ENCODE results near the gene SCN8A.

The SCN8A gene

DNA sequence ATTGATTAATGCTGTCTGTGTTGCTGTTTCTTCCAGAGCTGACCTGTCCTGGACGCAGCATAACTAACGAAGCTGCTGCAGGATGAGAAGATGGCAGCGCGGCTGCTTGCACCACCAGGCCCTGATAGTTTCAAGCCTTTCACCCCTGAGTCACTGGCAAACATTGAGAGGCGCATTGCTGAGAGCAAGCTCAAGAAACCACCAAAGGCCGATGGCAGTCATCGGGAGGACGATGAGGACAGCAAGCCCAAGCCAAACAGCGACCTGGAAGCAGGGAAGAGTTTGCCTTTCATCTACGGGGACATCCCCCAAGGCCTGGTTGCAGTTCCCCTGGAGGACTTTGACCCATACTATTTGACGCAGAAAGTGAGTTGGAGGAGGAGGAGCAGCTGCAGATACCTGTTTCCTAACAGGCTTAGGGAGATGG, 71.7 kb downstream of the SCN8A start:
- Histone ChIP-seq H3K27ac (no peak overlapping the region), H3K79me2 (ENCODE audit: insufficient read depth, low read depth) (no peaks in the 10 kb centered on the region), H3K4me3 (IDR thresholded peaks at IDR 0.05; ENCODE audit: insufficient read depth, low read depth, low read length) (no peak overlapping the region), H3K4me1 (ENCODE audit: low read depth, poor library complexity, severe bottlenecking) (no peaks in the 10 kb centered on the region), H2AFZ (ENCODE audit: low read depth) (no peak overlapping the region), H3K27me3 (ENCODE audit: insufficient read depth, low read depth) (no peaks in the 10 kb centered on the region), H3K4me2 (no peak overlapping the region), H3K9ac (no peak overlapping the region), H4K20me1 (ENCODE audit: insufficient read depth) (no peaks in the 10 kb centered on the region), H3K36me3 (ENCODE audit: insufficient read depth) (no peaks in the 10 kb centered on the region)
- TF ChIP-seq, protein P1, sequence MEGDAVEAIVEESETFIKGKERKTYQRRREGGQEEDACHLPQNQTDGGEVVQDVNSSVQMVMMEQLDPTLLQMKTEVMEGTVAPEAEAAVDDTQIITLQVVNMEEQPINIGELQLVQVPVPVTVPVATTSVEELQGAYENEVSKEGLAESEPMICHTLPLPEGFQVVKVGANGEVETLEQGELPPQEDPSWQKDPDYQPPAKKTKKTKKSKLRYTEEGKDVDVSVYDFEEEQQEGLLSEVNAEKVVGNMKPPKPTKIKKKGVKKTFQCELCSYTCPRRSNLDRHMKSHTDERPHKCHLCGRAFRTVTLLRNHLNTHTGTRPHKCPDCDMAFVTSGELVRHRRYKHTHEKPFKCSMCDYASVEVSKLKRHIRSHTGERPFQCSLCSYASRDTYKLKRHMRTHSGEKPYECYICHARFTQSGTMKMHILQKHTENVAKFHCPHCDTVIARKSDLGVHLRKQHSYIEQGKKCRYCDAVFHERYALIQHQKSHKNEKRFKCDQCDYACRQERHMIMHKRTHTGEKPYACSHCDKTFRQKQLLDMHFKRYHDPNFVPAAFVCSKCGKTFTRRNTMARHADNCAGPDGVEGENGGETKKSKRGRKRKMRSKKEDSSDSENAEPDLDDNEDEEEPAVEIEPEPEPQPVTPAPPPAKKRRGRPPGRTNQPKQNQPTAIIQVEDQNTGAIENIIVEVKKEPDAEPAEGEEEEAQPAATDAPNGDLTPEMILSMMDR (conservative IDR thresholded peaks at IDR 0.05; ENCODE audit: low read depth, low read length): no peak

GRCh38 chr12:51663390-51663789, 72.4 kb downstream of the SCN8A start:
- no peaks in the 10 kb centered on the region for H3K79me2 ChIP-seq (ENCODE audit: insufficient read depth, low read depth)
- no peaks in the 10 kb centered on the region for H4K20me1 ChIP-seq (ENCODE audit: insufficient read depth)
- no peak overlapping the region for H3K9ac ChIP-seq
- no peak overlapping the region for H3K27ac ChIP-seq
- no peaks in the 10 kb centered on the region for H3K36me3 ChIP-seq (ENCODE audit: insufficient read depth)
- H3K4me2 ChIP-seq: no peak overlapping the region
- H3K27me3 ChIP-seq (ENCODE audit: insufficient read depth, low read depth): no peaks in the 10 kb centered on the region
- H3K4me3 ChIP-seq (IDR thresholded peaks at IDR 0.05; ENCODE audit: insufficient read depth, low read depth, low read length): no peak overlapping the region
- H3K4me1 ChIP-seq (ENCODE audit: low read depth, poor library complexity, severe bottlenecking): no peaks in the 10 kb centered on the region
- H2AFZ ChIP-seq (ENCODE audit: low read depth): no peak overlapping the region
- TF ChIP-seq, protein P1 (conservative IDR thresholded peaks at IDR 0.05; ENCODE audit: low read depth, low read length): no peak

GRCh38 chr12:51666696-51667095, 75.7 kb downstream of the SCN8A start:
- Histone ChIP-seq H3K9ac (no peak overlapping the region), H3K36me3 (ENCODE audit: insufficient read depth) (no peaks in the 10 kb centered on the region), H3K4me2 (no peak overlapping the region), H3K27ac (no peak overlapping the region), H3K4me1 (ENCODE audit: low read depth, poor library complexity, severe bottlenecking) (no peaks in the 10 kb centered on the region), H4K20me1 (ENCODE audit: insufficient read depth) (no peaks in the 10 kb centered on the region), H3K79me2 (ENCODE audit: insufficient read depth, low read depth) (no peaks in the 10 kb centered on the region), H2AFZ (ENCODE audit: low read depth) (no peak overlapping the region), H3K4me3 (IDR thresholded peaks at IDR 0.05; ENCODE audit: insufficient read depth, low read depth, low read length) (no peak overlapping the region), H3K27me3 (ENCODE audit: insufficient read depth, low read depth) (no peaks in the 10 kb centered on the region)
- TF ChIP-seq, protein P1 (conservative IDR thresholded peaks at IDR 0.05; ENCODE audit: low read depth, low read length): no peak

DNA sequence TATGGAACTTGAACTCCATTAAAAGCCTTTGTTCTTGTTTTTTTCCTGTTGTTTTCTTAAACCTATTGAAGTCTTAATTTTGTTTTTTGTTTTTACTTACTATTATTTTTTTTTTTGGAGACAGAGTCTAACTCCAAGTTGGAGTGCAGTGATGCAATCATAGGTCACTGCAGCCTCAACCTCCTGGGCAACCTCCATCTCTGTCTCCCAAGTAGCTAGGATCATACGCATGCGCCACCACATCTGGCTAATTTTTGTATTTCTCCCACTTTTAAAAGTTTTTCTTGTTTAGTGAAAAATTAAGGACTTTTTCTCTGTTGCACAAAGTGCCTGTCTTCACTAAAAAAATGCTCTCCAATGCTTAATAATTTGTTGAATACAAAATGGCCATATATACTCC, 76.2 kb downstream of the SCN8A start:
- no peaks in the 10 kb centered on the region for H3K36me3 ChIP-seq (ENCODE audit: insufficient read depth)
- H3K4me2 ChIP-seq: no peak overlapping the region
- no peak overlapping the region for H3K9ac ChIP-seq
- H3K4me1 ChIP-seq (ENCODE audit: low read depth, poor library complexity, severe bottlenecking): no peaks in the 10 kb centered on the region
- H3K4me3 ChIP-seq (IDR thresholded peaks at IDR 0.05; ENCODE audit: insufficient read depth, low read depth, low read length): no peak overlapping the region
- no peaks in the 10 kb centered on the region for H3K27me3 ChIP-seq (ENCODE audit: insufficient read depth, low read depth)
- H3K79me2 ChIP-seq (ENCODE audit: insufficient read depth, low read depth): no peaks in the 10 kb centered on the region
- H3K27ac ChIP-seq: no peak overlapping the region
- TF ChIP-seq, protein P1 (conservative IDR thresholded peaks at IDR 0.05; ENCODE audit: low read depth, low read length): no peak
- no peak overlapping the region for H2AFZ ChIP-seq (ENCODE audit: low read depth)
- no peaks in the 10 kb centered on the region for H4K20me1 ChIP-seq (ENCODE audit: insufficient read depth)
